ENCODE measurements around the gene TK2. TPM values are rescaled to one million over a fixed set of nuclear protein-coding genes. Genes with fewer than 3 reads are reported as not detected.
A peak's percentile ranks its signal among the peaks of the same experiment; 100 is the strongest.
"Not testable (repeated sequence)": the region's sequence is repeated elsewhere in the genome, so short reads cannot be mapped to it uniquely, and the experiment has no call there.

The TK2 gene
- total and polyA plus RNA-seq, 7 donors: 9.6 to 32.7 (median 17.6) TPM

GRCh38 chr16:66517586-66518263 is 32.2 kb downstream of the TK2 start:
- Histone ChIP-seq H3K27me3 (no peaks in the 10 kb centered on the region), H3K9me3 (no peaks in the 10 kb centered on the region), H3K27ac (peak overlapping the region; percentile 87 to 94 (median 90)), H3K4me3 (peak overlapping the region in 1 of 4 donors; percentile 10), H3K36me3 (peaks cover 0 to 18% (median 0%) of the 10 kb centered on the region in 4 donors), H3K4me1 (peaks cover 0 to 58% (median 41%) of the 10 kb centered on the region in 4 donors)
- TF ChIP-seq EP300 (IDR thresholded peaks at IDR 0.05) (no peak), CTCF (IDR thresholded peaks at IDR 0.05) (no peak), POLR2AphosphoS5 (IDR thresholded peaks at IDR 0.05) (no peak), POLR2A (IDR thresholded peaks at IDR 0.05) (no peak)
- DNase-seq: no peak
- 83% methylated on average over 8 of the region's 8 CpGs for WGBS, 2 donors
- intact Hi-C loops (cut with DNase I): loop anchor here (1.0 kb wide), 1 partner anchor 33 kb away; the partner anchor contains the start of gene TK2

- WGBS, 2 donors: 6 to 14% methylated on average over 15 of the region's 15 CpGs
- Histone ChIP-seq H3K9me3 (no peaks in the 10 kb centered on the region), H3K27me3 (no peaks in the 10 kb centered on the region), H3K4me1 (peaks cover 0 to 58% (median 43%) of the 10 kb centered on the region in 4 donors), H3K4me3 (peak overlapping the region in 3 of 4 donors; percentile 2 to 19 (median 10)), H3K36me3 (peaks cover 0 to 18% (median 0%) of the 10 kb centered on the region in 4 donors), H3K27ac (peak overlapping the region; percentile 87 to 94 (median 90))
- TF ChIP-seq EP300 (IDR thresholded peaks at IDR 0.05): peak in 2 of 4 donors; percentile 69 to 70
- TF ChIP-seq CTCF (IDR thresholded peaks at IDR 0.05): no peak
- peak; percentile 52 to 91 (median 76) for TF ChIP-seq POLR2AphosphoS5 (IDR thresholded peaks at IDR 0.05)
- peak in 1 of 2 donors; percentile 24 for TF ChIP-seq POLR2A (IDR thresholded peaks at IDR 0.05)
- peak; percentile 99 for DNase-seq
- intact Hi-C loops (cut with DNase I): loop anchor here (1.0 kb wide), 1 partner anchor 33 kb away; the partner anchor contains the start of gene TK2
Measured at GRCh38 chr16:66516808-66517585, 32.9 kb downstream of the TK2 start.

GRCh38 chr16:66516509-66516807 is 33.5 kb downstream of the TK2 start:
- H3K27me3 ChIP-seq: no peaks in the 10 kb centered on the region
- DNase-seq: no peak
- H3K27ac ChIP-seq: peak overlapping the region; percentile 87 to 94 (median 90)
- no peak overlapping the region for H3K4me3 ChIP-seq
- peaks cover 0 to 58% (median 44%) of the 10 kb centered on the region in 4 donors for H3K4me1 ChIP-seq
- intact Hi-C loops (cut with DNase I): no loop called here
- 11 to 23% methylated on average over 8 of the region's 8 CpGs for WGBS, 2 donors
- peaks cover 0 to 23% (median 0%) of the 10 kb centered on the region in 4 donors for H3K36me3 ChIP-seq
- H3K9me3 ChIP-seq: no peaks in the 10 kb centered on the region
- TF ChIP-seq POLR2A (IDR thresholded peaks at IDR 0.05) (no peak), EP300 (IDR thresholded peaks at IDR 0.05) (no peak), POLR2AphosphoS5 (IDR thresholded peaks at IDR 0.05) (no peak), CTCF (IDR thresholded peaks at IDR 0.05) (no peak)

- WGBS, 2 donors: 58 to 64% methylated on average over 12 of the region's 12 CpGs
- Histone ChIP-seq H3K4me3 (no peak overlapping the region), H3K27me3 (no peaks in the 10 kb centered on the region), H3K9me3 (no peaks in the 10 kb centered on the region), H3K27ac (peak overlapping the region; percentile 87 to 94 (median 90)), H3K4me1 (peaks cover 0 to 58% (median 49%) of the 10 kb centered on the region in 4 donors), H3K36me3 (peaks cover 0 to 27% (median 2%) of the 10 kb centered on the region in 4 donors)
- peak; percentile 67 for DNase-seq
- TF ChIP-seq CTCF (IDR thresholded peaks at IDR 0.05): peak in 1 of 4 experiments; percentile 27
- TF ChIP-seq EP300 (IDR thresholded peaks at IDR 0.05): no peak
- intact Hi-C loops (cut with DNase I): no loop called here
Measured at GRCh38 chr16:66515596-66516508, 34.1 kb downstream of the TK2 start.

GRCh38 chr16:66514980-66515595 is 34.8 kb downstream of the TK2 start:
- WGBS, 2 donors: 94 to 95% methylated on average over 10 of the region's 10 CpGs
- H3K4me3 ChIP-seq; DNase-seq; H3K27me3 ChIP-seq; H3K9me3 ChIP-seq; intact Hi-C loops (cut with DNase I): not testable (repeated sequence)
- peaks cover 0 to 31% (median 8%) of the 10 kb centered on the region in 4 donors for H3K36me3 ChIP-seq
- peaks cover 0 to 60% (median 51%) of the 10 kb centered on the region in 4 donors for H3K4me1 ChIP-seq
- H3K27ac ChIP-seq: peak overlapping the region; percentile 87 to 94 (median 90)

- H3K27ac ChIP-seq; H3K27me3 ChIP-seq; intact Hi-C loops (cut with DNase I); H3K9me3 ChIP-seq; H3K4me3 ChIP-seq: not testable (repeated sequence)
- Histone ChIP-seq H3K4me1 (peaks cover 0 to 54% (median 51%) of the 10 kb centered on the region in 4 donors), H3K36me3 (peaks cover 0 to 35% (median 8%) of the 10 kb centered on the region in 4 donors)
- DNase-seq: peak; percentile 52
- WGBS, 2 donors: 98% methylated on average over 12 of the region's 17 CpGs
Measured at GRCh38 chr16:66514391-66514790, 35.5 kb downstream of the TK2 start.
